SU-DHL-6 (cell line): ENCODE measurements around the gene DCAF8.

Experiments
- EZH2phosphoT487 ChIP-seq: fragments of 200-600 bp; sonication (generic), shearing (Covaris generic); conservative IDR thresholded peaks from 2 replicates; pipeline ENCODE4 v1.6.1; 2018; ENCODE audit warnings: mild to moderate bottlenecking, antibody characterized with exemption, low read length, moderate library complexity, mixed read lengths
- TF ChIP-seq, protein P1 (sequence below): fragments of 200-600 bp; sonication (generic); IDR thresholded peaks from one replicate; pipeline ENCODE4 v1.5.1; 2017; ENCODE audit warnings: antibody characterized with exemption, mild to moderate bottlenecking, low read length, moderate library complexity; ENCODE audit not compliant: insufficient read depth, poor library complexity, severe bottlenecking

DNA sequence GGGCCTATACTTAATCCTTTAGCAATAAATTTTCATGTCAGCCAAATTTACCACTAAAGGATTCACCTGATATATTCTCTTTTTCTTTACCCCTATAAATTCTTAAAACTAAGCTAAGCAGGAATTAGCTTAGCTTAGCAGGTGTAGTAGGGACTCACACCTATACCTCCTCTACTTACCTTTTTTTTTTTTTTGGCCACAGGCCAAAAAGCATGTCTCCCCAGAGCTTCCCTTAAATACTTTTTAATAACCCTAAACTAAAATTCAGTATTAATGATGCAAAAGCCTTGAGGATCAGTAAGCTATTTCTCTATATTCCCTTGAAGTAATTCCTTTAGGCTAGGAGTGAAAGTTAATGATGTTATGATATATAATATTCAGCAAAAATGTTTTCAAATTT is 33.9 kb downstream of the DCAF8 start:
- TF ChIP-seq, protein P1, sequence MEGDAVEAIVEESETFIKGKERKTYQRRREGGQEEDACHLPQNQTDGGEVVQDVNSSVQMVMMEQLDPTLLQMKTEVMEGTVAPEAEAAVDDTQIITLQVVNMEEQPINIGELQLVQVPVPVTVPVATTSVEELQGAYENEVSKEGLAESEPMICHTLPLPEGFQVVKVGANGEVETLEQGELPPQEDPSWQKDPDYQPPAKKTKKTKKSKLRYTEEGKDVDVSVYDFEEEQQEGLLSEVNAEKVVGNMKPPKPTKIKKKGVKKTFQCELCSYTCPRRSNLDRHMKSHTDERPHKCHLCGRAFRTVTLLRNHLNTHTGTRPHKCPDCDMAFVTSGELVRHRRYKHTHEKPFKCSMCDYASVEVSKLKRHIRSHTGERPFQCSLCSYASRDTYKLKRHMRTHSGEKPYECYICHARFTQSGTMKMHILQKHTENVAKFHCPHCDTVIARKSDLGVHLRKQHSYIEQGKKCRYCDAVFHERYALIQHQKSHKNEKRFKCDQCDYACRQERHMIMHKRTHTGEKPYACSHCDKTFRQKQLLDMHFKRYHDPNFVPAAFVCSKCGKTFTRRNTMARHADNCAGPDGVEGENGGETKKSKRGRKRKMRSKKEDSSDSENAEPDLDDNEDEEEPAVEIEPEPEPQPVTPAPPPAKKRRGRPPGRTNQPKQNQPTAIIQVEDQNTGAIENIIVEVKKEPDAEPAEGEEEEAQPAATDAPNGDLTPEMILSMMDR: no peak
- TF ChIP-seq EZH2phosphoT487: no peak
